HG03045 (cell line): Measurements from ENCODE around the gene ADAR.

ENCODE experiments used
- ATAC-seq: cut with Tn5 transposase; IDR thresholded peaks from one replicate; pipeline ENCODE4 v1.9.1; 2021; ENCODE audit warnings: mild to moderate bottlenecking, moderate library complexity; ENCODE audit not compliant: unreplicated experiment

Gene ADAR

DNA sequence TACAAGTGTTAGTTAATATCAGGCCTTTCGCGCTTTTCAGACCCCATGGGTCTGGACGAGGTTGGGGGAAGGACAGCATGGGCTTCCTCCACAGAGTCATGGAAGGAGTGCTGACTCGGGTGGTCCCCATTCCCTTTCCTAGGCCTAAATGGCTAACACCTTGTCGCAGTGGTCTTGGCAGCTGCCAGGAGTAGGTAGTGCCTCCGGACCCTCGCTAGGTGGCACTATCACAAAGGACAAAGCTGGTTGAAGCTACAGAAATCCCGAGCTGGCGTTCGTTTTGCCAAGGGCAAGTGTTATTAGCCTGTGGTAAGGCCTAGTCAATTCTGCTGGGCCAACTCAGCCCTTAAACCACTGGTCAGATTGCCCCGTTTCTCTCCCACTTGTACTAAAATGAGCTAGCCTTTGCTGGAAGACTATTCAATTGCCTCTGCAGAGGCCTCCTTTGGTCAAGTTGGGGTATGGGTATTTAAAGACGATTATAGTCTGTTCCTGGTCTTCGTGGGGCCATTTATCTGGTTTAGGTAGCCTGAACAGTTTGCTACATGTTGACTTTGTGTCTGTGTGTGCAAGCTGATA lies 48.4 kb downstream of the ADAR start:
- peak; percentile 36 for ATAC-seq

- ATAC-seq, result peak; percentile 84
These were observed 49.1 kb downstream of the ADAR start for GRCh38 chr1:154558720-154559465.

DNA sequence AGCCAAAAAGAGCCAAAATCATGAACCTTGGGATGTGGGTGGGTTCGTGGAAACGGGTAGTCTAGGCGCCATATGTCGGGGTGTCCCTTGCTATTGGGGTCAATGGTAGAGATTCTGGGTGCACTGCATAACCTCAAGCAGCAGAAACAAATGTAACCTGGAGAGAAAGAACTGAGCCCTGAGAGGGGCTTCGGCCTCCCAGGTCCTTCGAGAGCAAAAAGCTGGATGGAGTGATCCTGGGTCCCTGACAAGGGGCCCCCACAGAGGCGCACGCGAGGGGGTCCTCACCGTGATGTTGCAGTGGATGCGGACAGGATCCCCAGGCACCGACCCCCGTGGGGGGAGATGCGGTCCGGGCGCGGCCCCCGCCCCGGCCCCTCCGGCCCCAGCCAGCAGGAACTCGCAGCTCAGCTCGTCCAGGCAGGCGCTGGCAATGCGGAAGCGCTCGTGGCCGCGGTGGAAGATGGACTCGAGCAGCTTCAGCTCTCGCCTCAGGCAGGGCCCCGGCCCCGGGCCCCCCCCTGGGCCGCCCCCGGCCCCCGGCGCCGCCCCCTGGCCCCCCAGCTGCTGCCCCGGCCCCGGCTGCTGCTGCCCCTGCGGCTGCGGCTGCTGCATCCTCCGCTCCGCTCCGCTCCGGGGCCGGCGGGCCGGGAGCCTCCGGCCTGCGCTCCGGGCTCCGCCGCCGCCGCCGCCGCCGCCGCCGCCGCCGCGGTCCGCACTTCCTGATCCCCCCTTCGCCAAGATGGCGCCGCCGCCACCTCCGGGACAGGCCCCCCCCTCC lies 49.9 kb downstream of the ADAR start, which contains the start of gene UBE2Q1:
TSS of gene UBE2Q1 (minus strand) at position 724 of the 781 bp plus-strand sequence. CDS start at position 615, 109 bp downstream.
- peak; percentile 11 for ATAC-seq

- no peak for ATAC-seq
These were observed 50.6 kb downstream of the ADAR start for GRCh38 chr1:154557248-154557938.

- no peak for ATAC-seq
These were observed 51.6 kb downstream of the ADAR start for GRCh38 chr1:154556422-154556821.

- ATAC-seq, result no peak
These were observed 54.6 kb downstream of the ADAR start for GRCh38 chr1:154553056-154554030.

DNA sequence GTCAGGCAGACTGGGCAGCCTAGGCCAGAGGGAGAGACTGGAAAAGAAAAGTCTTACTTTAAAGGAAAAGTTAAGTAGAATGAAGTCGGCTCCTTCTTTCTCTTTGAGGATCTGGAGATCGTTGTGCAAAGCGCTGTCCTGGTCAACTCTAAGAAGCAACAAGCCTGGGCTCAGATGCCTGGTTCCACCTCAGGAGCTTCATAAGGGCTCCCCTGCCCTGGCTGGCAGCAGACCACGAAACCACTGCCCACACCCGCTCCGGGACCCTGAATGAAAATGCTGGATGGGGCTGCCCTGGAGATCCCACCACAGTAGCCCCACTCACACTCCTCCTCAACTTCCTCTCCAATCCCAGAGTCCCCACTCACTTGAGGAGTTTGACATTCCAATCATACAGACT lies 56.0 kb downstream of the ADAR start:
- no peak for ATAC-seq

DNA sequence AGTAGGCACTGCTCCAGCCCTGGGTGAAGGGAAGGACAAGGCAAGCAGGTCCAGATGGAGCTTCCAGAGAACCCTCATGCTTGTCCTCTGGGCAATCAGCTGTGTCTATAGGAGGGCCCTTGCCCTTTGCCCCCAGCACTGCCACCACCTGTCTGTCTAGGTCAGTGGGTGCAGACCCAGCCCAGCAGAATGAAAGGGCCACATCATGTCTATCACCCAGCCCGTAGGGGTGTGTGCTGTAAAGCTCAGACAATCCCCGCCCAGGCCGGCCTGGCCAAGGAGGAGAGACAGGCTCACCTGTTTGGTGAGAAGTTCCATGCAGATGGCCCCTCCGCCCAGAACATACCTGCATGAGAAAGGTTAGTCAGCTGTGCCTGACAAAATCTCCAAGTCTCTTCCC lies 56.5 kb downstream of the ADAR start:
- no peak for ATAC-seq

GRCh38 chr1:154550657-154551056 lies 57.3 kb downstream of the ADAR start:
- ATAC-seq, result no peak

- ATAC-seq, result no peak
These were observed 57.9 kb downstream of the ADAR start for GRCh38 chr1:154550070-154550469.

GRCh38 chr1:154549202-154549770 lies 58.7 kb downstream of the ADAR start:
- ATAC-seq, result no peak

DNA sequence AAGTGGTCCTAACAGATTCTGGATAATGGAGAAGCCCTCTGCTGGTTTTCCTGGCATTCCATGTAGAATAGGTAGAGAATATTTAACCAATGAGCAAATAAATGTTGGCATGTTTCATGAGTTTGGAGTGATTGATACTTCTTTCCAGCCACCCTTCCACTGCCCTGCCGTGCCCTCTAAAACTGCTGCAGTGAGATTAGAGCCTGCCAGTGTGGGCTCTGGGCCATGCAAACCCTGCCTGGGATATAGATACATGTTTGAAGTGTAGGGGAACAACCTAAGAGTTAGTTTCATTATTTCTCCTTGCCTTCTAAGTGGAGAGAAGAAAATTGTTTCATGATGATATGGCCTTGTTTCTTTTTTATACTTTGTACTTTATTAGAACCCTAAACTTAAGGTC lies 60.0 kb downstream of the ADAR start:
- no peak for ATAC-seq

DNA sequence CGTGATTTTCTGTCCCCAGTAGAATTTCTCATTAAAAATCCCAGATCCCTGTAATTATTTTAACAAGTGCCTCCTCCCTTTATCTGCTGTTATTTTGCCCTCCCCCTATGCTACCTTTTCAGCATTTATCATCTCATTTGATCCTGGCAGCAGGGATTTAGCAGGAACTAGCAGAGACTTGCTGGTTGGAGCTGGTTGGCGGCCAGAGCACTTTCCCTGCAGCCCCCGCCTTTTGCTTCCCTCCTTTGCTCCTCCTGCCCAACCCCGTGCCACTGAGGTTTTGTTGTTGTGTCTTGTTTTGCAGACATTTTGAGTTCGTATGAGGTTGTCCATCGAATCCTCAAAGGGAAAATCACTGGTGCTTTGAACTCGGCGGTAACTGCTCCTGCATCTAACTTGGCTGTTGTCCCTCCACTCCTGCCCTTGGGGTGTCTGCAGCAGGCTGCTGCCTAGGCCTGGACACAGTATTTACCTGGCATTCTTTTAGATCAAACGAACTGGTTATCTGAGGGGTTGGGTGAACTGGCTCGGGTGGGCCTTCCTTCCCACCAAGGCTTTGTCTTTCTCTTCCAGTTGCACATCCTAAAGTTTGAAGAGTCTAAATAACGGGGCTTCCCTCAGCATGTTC lies 60.8 kb downstream of the ADAR start:
- ATAC-seq, result no peak

- ATAC-seq, result no peak
These were observed 61.5 kb downstream of the ADAR start for GRCh38 chr1:154546264-154547063.

- ATAC-seq, result no peak
These were observed 66.8 kb downstream of the ADAR start for GRCh38 chr1:154541231-154541630.

DNA sequence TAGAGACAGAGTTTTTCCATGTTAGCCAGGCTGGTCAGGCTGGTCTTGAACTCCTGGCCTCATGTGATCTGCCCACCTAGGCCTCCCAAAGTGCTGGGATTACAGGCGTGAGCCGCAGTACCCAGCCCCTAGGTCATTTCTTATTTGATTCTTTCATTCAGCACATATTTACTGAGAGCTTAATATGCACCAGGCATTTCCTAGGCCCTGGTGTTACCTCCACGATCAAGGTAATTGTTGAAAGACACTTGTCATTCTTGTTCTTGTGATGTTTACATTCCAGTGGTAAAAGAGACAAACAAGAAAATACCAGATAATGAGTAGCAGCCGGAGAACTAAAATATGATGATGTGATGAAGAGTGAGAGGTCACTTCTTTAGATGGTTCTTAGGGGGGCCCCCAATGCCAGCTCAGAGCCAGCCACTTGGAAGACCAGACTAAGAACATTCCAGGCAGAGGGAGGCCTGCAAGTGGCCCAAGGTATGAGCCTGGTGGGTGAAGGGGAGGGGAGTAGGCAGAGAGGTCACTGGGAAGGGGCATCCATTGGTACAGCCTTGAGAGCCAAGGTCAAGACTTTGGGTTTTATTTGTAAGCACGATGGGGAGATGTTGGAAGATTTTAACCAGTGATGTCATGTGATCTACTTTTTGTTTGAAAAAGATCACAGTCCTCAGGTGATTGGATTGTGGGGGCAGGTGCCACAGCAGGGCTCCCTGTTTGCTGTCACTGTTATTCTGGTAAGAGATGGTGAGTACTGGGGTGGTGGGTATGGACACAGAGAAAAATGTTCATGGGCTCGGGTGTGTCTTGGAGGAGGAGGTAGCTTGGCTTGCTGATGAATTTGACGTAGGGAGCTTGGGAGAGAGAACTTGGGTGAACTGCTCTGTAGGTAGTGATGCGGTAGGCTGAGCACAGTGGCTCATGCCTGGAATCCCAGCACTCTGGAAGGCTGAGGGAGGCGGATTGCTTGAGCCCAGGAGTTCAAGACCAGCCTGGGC lies 68.2 kb downstream of the ADAR start:
- ATAC-seq, result no peak

DNA sequence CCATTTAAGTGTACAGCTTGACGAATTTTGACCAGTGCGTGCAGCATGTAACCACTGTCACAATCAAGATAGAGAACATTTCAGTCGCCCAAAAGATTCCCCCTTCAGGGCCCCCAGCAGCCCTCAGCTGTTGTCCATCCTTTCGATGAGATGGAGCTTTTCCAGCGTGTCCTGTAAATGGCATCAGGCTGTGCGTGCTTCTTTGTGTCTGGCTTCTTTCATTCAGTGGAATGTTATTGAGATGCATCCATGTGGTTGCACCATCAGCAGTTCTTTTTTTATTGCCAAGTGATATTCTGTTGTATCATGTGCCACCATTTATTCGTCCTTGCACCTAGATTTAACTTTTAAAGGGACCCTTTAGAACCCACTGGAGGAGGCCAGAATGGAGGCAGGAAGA lies 71.4 kb downstream of the ADAR start:
- ATAC-seq, result no peak
